ENCODE measurements around the gene UBASH3A. TPM values are rescaled to one million over a fixed set of nuclear protein-coding genes. Genes with fewer than 3 reads are reported as not detected.

UBASH3A gene
- polyA plus RNA-seq, 1 of the 3 experiments (the other 2 are of a cell fraction) = not detected

DNA sequence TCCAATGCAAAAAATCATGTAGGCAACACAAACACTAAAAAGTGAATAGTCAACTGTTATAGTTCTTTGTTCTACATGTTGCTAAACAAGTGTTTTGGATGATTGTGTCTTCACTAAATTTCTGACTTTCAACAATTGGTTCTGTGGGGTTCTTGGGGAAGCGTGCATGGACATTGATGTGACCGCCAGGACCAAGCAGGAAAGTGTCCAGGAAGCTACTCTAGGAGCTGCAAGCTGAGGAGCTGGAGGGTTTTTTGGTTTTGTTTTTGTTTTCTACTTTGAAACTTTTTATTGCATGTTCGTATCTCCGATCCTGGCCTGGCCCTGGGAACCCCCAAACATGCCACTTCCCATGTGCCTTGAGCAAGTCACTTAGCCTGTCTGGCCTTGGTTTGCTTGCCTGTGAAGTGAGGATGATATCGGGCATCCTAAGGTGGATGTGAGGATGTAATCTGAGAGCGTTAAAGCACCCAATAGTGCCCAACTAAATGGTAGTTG, 15.8 kb upstream of the UBASH3A start:
- H3K36me3 ChIP-seq (replicated peaks in 1 of 2; ENCODE audit: control insufficient read depth in 1 of 2, insufficient read depth in 2 of 2, low read length in 1 of 2) = no peaks in the 10 kb centered on the region
- no peak for TF ChIP-seq CHD2 (IDR thresholded peaks at IDR 0.05; ENCODE audit: low read length, partially characterized antibody)
- TF ChIP-seq YY1 (IDR thresholded peaks at IDR 0.05; ENCODE audit: low read depth) = no peak
- TF ChIP-seq, protein P1, sequence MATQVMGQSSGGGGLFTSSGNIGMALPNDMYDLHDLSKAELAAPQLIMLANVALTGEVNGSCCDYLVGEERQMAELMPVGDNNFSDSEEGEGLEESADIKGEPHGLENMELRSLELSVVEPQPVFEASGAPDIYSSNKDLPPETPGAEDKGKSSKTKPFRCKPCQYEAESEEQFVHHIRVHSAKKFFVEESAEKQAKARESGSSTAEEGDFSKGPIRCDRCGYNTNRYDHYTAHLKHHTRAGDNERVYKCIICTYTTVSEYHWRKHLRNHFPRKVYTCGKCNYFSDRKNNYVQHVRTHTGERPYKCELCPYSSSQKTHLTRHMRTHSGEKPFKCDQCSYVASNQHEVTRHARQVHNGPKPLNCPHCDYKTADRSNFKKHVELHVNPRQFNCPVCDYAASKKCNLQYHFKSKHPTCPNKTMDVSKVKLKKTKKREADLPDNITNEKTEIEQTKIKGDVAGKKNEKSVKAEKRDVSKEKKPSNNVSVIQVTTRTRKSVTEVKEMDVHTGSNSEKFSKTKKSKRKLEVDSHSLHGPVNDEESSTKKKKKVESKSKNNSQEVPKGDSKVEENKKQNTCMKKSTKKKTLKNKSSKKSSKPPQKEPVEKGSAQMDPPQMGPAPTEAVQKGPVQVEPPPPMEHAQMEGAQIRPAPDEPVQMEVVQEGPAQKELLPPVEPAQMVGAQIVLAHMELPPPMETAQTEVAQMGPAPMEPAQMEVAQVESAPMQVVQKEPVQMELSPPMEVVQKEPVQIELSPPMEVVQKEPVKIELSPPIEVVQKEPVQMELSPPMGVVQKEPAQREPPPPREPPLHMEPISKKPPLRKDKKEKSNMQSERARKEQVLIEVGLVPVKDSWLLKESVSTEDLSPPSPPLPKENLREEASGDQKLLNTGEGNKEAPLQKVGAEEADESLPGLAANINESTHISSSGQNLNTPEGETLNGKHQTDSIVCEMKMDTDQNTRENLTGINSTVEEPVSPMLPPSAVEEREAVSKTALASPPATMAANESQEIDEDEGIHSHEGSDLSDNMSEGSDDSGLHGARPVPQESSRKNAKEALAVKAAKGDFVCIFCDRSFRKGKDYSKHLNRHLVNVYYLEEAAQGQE (IDR thresholded peaks at IDR 0.05; ENCODE audit: low read depth, low read length) = no peak
- no peak for TF ChIP-seq TCF12 (IDR thresholded peaks at IDR 0.05)
- no peak for TF ChIP-seq ZBTB33 (IDR thresholded peaks at IDR 0.05; ENCODE audit: borderline replicate concordance, low read depth)
- TF ChIP-seq, protein P2, sequence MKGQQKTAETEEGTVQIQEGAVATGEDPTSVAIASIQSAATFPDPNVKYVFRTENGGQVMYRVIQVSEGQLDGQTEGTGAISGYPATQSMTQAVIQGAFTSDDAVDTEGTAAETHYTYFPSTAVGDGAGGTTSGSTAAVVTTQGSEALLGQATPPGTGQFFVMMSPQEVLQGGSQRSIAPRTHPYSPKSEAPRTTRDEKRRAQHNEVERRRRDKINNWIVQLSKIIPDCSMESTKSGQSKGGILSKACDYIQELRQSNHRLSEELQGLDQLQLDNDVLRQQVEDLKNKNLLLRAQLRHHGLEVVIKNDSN (IDR thresholded peaks at IDR 0.05; ENCODE audit: borderline replicate concordance, low read depth) = no peak
- no peak for TF ChIP-seq CTCF (IDR thresholded peaks at IDR 0.05)
- no peak for TF ChIP-seq EP300 (IDR thresholded peaks at IDR 0.05; ENCODE audit: borderline replicate concordance in 1 of 2, low read depth in 1 of 2, low read length in 1 of 2)
- H3K4me1 ChIP-seq (ENCODE audit: control insufficient read depth in 1 of 2, insufficient read depth in 2 of 2, low read depth in 1 of 2, low read length in 1 of 2) = no peaks in the 10 kb centered on the region
- no peak overlapping the region for H3K27ac ChIP-seq (ENCODE audit: low read depth in 2 of 2, low read length in 1 of 2)
- POLR2A ChIA-PET = no interaction called here
- H3K9ac ChIP-seq = no peak overlapping the region
- no peak overlapping the region for H2AFZ ChIP-seq (ENCODE audit: low read depth)
- DNase-seq = no peak
- no peaks in the 10 kb centered on the region for H3K79me2 ChIP-seq (ENCODE audit: insufficient read depth)
- no peaks in the 10 kb centered on the region for H4K20me1 ChIP-seq (ENCODE audit: insufficient read depth)
- H3K4me3 ChIP-seq (ENCODE audit: low read depth in 2 of 2, low read length in 1 of 2) = no peak overlapping the region
- CTCF ChIA-PET = no interaction called here
- no peaks in the 10 kb centered on the region for H3K9me2 ChIP-seq
- no peaks in the 10 kb centered on the region for H3F3A ChIP-seq (replicated peaks; ENCODE audit: insufficient read depth)
- no peak overlapping the region for H3K4me2 ChIP-seq
- no peaks in the 10 kb centered on the region for H3K27me3 ChIP-seq (ENCODE audit: insufficient read depth)
- 36% methylated on average over 6 of the region's 6 CpGs for WGBS (ENCODE audit: low lambda C conversion rate)
- H3K9me3 ChIP-seq = no peaks in the 10 kb centered on the region
